Esophagus (tissue), 2 donors: ENCODE data around the gene TGFB1. TPM values are rescaled to one million over a fixed set of nuclear protein-coding genes. Genes with fewer than 3 reads are reported as not detected.
A peak's percentile ranks its signal among the peaks of the same experiment; 100 is the strongest.
"Not testable (repeated sequence)": the region's sequence is repeated elsewhere in the genome, so short reads cannot be mapped to it uniquely, and the experiment has no call there.

Experiments
- H3K27ac ChIP-seq, 2 donors: one replicate each; pipeline ENCODE4 v1.5.1; 2013; ENCODE audit warnings: low read depth in 2 of 2, mild to moderate bottlenecking in 2 of 2, inconsistent platforms in 1 of 2, low read length in 1 of 2, moderate library complexity in 1 of 2
- H3K27me3 ChIP-seq, 2 donors: one replicate each; pipeline ENCODE4 v1.6.1; 2013; ENCODE audit warnings: low read length in 2 of 2, control low read depth in 1 of 2, mild to moderate bottlenecking in 1 of 2; ENCODE audit not compliant: insufficient read depth in 2 of 2, control insufficient read depth in 1 of 2
- H3K36me3 ChIP-seq, 2 donors: one replicate each; pipeline ENCODE4 v1.6.1; 2013; ENCODE audit warnings: low read length in 1 of 2; ENCODE audit not compliant: control insufficient read depth in 2 of 2, insufficient read depth in 2 of 2
- H3K4me1 ChIP-seq, 2 donors: one replicate each; pipeline ENCODE4 v1.6.1; 2013; ENCODE audit warnings: low read length in 1 of 2; ENCODE audit not compliant: control insufficient read depth in 2 of 2, insufficient read depth in 2 of 2
- H3K4me3 ChIP-seq, 2 donors: one replicate each; pipeline ENCODE4 v1.5.1; 2013; ENCODE audit warnings: low read length in 2 of 2, mild to moderate bottlenecking in 2 of 2, low read depth in 1 of 2, moderate library complexity in 1 of 2
- H3K9me3 ChIP-seq, 2 donors: one replicate each; pipeline ENCODE4 v1.6.1; 2013; ENCODE audit warnings: mild to moderate bottlenecking in 2 of 2, low read depth in 1 of 2, low read length in 1 of 2, moderate library complexity in 1 of 2; ENCODE audit not compliant: control insufficient read depth in 2 of 2, insufficient read depth in 1 of 2
- WGBS, 2 donors: extraction: QIAGEN DNeasy Blood & Tissue Kit; methylation state at CpG; one replicate each; pipeline ENCODE4 v1.1.7; 2013; 5-methylcytosine and 5-hydroxymethylcytosine counted together
- polyA plus RNA-seq, 2 donors: library from polyadenylated mRNA; stranded (reverse); fragments of 200-250 nt; gene quantifications; one replicate each; pipeline ENCODE4 v1.2.3, GENCODE V29; 2013
- donor health status: healthy with polysubstance abuse.
- donor health status: Bipolar disorder and iron deficiency.

The TGFB1 gene
- polyA plus RNA-seq, 2 donors = 16.2 to 77.1 TPM

DNA sequence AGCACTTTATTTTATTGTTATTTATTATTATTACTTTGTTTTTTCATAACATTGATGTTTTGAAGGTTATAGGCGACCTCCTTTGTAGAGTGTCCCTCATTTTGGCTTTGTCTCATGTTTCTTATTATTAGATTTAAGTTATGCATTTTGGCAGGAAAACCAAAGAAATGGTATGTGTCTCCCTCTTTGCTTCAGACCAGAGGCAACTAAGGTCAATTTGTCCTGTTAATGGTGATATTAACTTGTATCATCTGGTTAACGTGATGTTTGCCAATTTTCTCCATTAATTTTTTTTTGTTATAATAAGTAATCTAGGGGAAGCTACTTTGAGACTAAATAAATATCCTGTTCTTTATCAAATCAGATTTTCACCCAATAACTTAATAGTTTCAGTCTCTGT, 18.8 kb upstream of the TGFB1 start:
- Histone ChIP-seq H3K27ac (no peak overlapping the region), H3K27me3 (no peaks in the 10 kb centered on the region), H3K9me3 (no peaks in the 10 kb centered on the region), H3K36me3 (no peaks in the 10 kb centered on the region), H3K4me3 (no peak overlapping the region), H3K4me1 (peaks cover 0 to 4% of the 10 kb centered on the region in 2 donors)
- WGBS, 2 donors = 69 to 74% methylated on average over 2 of the region's 2 CpGs

DNA sequence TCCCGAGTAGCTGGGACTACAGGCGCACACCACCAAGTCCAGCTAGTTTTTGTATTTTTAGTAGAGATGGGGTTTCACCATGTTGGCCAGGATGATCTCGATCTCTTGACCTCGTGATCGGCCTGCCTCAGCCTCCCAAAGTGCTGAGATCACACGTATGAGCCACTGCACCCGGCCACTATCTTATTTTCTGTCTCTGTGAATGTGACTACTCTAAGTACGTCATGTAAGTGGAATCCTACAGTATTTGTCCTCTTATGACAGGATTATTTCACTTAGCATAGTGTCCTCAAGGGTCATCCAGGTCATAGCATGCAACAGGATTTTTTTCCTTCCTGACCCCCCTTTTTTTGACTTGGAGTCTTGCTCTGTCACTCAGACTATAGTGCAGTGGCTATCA, 17.8 kb upstream of the TGFB1 start:
- H3K9me3 ChIP-seq = no peaks in the 10 kb centered on the region
- 94 to 95% methylated on average over 8 of the region's 8 CpGs for WGBS, 2 donors
- no peak overlapping the region for H3K4me3 ChIP-seq
- H3K36me3 ChIP-seq = no peaks in the 10 kb centered on the region
- H3K27me3 ChIP-seq = no peaks in the 10 kb centered on the region
- H3K27ac ChIP-seq = no peak overlapping the region
- H3K4me1 ChIP-seq = peaks cover 0 to under 1% of the 10 kb centered on the region in 2 donors

- H3K9me3 ChIP-seq, H3K4me1 ChIP-seq, H3K27ac ChIP-seq, H3K27me3 ChIP-seq, H3K4me3 ChIP-seq, H3K36me3 ChIP-seq: not testable (repeated sequence)
- WGBS, 2 donors = 76 to 81% methylated on average over 5 of the region's 5 CpGs
These were observed 17.4 kb upstream of the TGFB1 start for GRCh38 chr19:41371119-41371518.

DNA sequence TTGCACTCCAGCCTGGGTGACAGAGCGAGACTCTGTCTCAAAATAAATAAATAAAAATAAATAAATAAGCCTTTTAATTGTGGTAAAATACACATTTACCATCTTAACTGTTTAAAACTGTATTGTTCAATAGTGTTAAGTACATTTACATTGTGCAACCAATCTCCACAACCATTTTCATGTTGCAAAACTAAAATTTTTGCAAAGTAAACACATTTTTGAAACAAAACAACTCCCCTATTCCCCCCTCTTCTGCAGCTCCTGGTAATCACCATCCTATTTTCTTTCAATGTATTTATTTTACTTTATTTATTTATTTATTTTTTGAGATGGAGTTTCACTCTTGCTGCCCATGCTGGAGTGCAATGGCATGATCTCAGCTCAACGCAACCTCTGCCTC, 16.0 kb upstream of the TGFB1 start:
- no peak overlapping the region for H3K27ac ChIP-seq
- no peaks in the 10 kb centered on the region for H3K9me3 ChIP-seq
- no peaks in the 10 kb centered on the region for H3K27me3 ChIP-seq
- H3K4me1 ChIP-seq = peaks cover 0 to under 1% of the 10 kb centered on the region in 2 donors
- H3K4me3 ChIP-seq = no peak overlapping the region
- no peaks in the 10 kb centered on the region for H3K36me3 ChIP-seq
- WGBS, 2 donors = 99 to 100% methylated on average over 2 of the region's 2 CpGs

DNA sequence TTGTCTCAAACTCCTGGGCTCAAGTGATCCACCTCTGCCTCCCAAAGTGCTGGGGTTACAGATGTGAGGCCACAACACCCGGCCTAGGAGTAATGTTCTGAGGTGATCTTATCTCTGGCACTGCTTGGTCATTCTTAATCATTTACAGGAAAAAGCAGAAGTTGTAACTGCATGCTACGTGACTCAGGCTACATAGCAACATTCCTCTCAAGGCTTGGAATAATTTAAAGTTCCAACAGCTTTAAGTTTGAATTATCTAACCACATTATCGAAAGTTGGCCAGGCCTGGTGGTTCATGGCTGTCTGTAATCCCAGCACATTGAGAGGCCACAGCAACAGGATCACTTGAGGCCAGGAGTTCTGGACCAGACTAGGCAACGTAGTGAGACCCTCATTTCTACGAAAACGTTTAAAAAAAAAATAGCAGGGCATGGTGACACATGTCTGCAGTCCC, 14.2 kb upstream of the TGFB1 start:
- Histone ChIP-seq H3K27ac (peak overlapping the region; percentile 14 to 26), H3K9me3 (no peaks in the 10 kb centered on the region), H3K4me3 (no peak overlapping the region), H3K4me1 (peaks cover 0 to 6% of the 10 kb centered on the region in 2 donors), H3K27me3 (no peaks in the 10 kb centered on the region), H3K36me3 (no peaks in the 10 kb centered on the region)
- 54 to 57% methylated on average over 6 of the region's 6 CpGs for WGBS, 2 donors

- Histone ChIP-seq H3K36me3 (no peaks in the 10 kb centered on the region), H3K4me3 (no peak overlapping the region), H3K4me1 (peaks cover 0 to 6% of the 10 kb centered on the region in 2 donors), H3K27ac (no peak overlapping the region), H3K27me3 (no peaks in the 10 kb centered on the region), H3K9me3 (no peaks in the 10 kb centered on the region)
- WGBS, 2 donors = 89 to 97% methylated on average over 1 of the region's 1 CpG
These were observed 12.4 kb upstream of the TGFB1 start for GRCh38 chr19:41366089-41366488.

GRCh38 chr19:41364524-41365391, 11.0 kb upstream of the TGFB1 start:
- Histone ChIP-seq H3K36me3 (no peaks in the 10 kb centered on the region), H3K4me1 (peaks cover 0 to 6% of the 10 kb centered on the region in 2 donors), H3K4me3 (peak overlapping the region; percentile 69 to 76), H3K9me3 (no peaks in the 10 kb centered on the region), H3K27ac (peak overlapping the region; percentile 95 to 100), H3K27me3 (no peaks in the 10 kb centered on the region)
- 77 to 78% methylated on average over 14 of the region's 14 CpGs for WGBS, 2 donors

- no peaks in the 10 kb centered on the region for H3K9me3 ChIP-seq
- H3K27me3 ChIP-seq = no peaks in the 10 kb centered on the region
- WGBS, 2 donors = 0 to 1% methylated on average over 54 to 56 of the region's 56 CpGs
- no peaks in the 10 kb centered on the region for H3K36me3 ChIP-seq
- peaks cover 0 to 6% of the 10 kb centered on the region in 2 donors for H3K4me1 ChIP-seq
- H3K4me3 ChIP-seq = peak within 1 kb of the TSS; percentile 69 to 76
- peak within 1 kb of the TSS; percentile 95 to 100 for H3K27ac ChIP-seq
These were observed 10.2 kb upstream of the TGFB1 start, which contains the start of gene B9D2 for GRCh38 chr19:41363753-41364523. Gene B9D2, minus strand, starts transcription at chr19:41364149. Its CDS starts 630 bp downstream, at chr19:41363519.

DNA sequence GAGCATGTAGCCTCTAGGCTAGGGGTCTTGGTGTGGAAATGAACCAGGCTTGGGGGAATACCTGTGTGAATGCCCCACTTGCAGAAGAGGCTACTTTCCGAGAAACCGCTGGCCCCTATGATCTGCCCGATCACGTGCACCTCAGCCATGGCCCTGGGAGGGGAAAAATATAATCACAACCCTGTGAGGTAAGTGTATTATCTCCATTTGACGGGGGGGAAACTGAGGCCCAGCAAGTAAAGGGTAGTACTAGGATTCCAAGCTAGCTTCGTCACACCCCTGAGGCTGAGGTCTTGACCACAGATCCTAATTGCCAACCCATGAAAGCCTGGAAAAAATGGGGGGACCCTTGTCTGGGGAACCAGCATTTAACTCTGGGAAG, 9.6 kb upstream of the TGFB1 start:
- Histone ChIP-seq H3K27ac (peak overlapping the region; percentile 79 to 100), H3K4me3 (peak overlapping the region; percentile 69 to 76), H3K4me1 (peaks cover 0 to 6% of the 10 kb centered on the region in 2 donors), H3K27me3 (no peaks in the 10 kb centered on the region), H3K9me3 (no peaks in the 10 kb centered on the region), H3K36me3 (no peaks in the 10 kb centered on the region)
- WGBS, 2 donors = 43 to 49% methylated on average over 6 of the region's 6 CpGs
